Heart left ventricle (tissue), 13 donors: ENCODE data around the gene NUDT3.

Source experiments
- POLR2A ChIP-seq, 2 donors: fragments of 450-650 bp; IDR thresholded peaks; one replicate each; pipeline ENCODE4 v1.6.1; 2017; ENCODE audit warnings: antibody characterized with exemption in 2 of 2, mild to moderate bottlenecking in 2 of 2, moderate library complexity in 2 of 2
- TF ChIP-seq, protein P1 (sequence below), 12 donors: fragments of 200-600 bp; sonication (generic) in 4 of 12; IDR thresholded peaks; one replicate each; pipeline versions ENCODE4 v1.5.0 to v1.8.0; 2018 to 2022; ENCODE audit warnings: antibody characterized with exemption in 12 of 12, mild to moderate bottlenecking in 5 of 12
- donor health status: ischemic (EF 13 %, LVEDD 7.1; RV severe dilation, severe dysfunction).
- donor health status: DM: no; HTN: yes; CAD: no.
- donor health status: DM: no; HTN: no; CAD: no.
- donor health status: ischemic (EF 25% LVEDD 6.9; RV normal size, moderate dysfunction).
- donor health status: ischemic (EF 25% LVEDD 5.7; RV mildly dilated, moderate dysfunction).
- donor health status: ischemic (EF 35%, LVEDD 5.7; RV mildly dilated, moderate dysfunction).
- donor health status: nonischemic (EF 11% LVEDD 7.7; RV severe dilation, severe dysfunction).
- donor health status: DM: yes; HTN: yes; CAD: no.
- donor health status: PGD.
- donor health status: ischemic (EF 29% LVEDD 5.4; RV normal size, mild dysfunction).
- donor health status: nonischemic (EF 23%, LVEDD 6.1; RV moderate dilation, normal function).

GRCh38 chr6:34275128-34275804 is 117.2 kb downstream of the NUDT3 start:
- TF ChIP-seq, protein P1, sequence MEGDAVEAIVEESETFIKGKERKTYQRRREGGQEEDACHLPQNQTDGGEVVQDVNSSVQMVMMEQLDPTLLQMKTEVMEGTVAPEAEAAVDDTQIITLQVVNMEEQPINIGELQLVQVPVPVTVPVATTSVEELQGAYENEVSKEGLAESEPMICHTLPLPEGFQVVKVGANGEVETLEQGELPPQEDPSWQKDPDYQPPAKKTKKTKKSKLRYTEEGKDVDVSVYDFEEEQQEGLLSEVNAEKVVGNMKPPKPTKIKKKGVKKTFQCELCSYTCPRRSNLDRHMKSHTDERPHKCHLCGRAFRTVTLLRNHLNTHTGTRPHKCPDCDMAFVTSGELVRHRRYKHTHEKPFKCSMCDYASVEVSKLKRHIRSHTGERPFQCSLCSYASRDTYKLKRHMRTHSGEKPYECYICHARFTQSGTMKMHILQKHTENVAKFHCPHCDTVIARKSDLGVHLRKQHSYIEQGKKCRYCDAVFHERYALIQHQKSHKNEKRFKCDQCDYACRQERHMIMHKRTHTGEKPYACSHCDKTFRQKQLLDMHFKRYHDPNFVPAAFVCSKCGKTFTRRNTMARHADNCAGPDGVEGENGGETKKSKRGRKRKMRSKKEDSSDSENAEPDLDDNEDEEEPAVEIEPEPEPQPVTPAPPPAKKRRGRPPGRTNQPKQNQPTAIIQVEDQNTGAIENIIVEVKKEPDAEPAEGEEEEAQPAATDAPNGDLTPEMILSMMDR (IDR thresholded peaks at IDR 0.05), result no peak
- TF ChIP-seq POLR2A (IDR thresholded peaks at IDR 0.05), result no peak
